Skeletal muscle satellite cell (primary cell): ENCODE measurements around the gene SLC6A13.

Source experiments
- H3K27me3 ChIP-seq: 2 replicates; pipeline ENCODE4 v1.7.0; 2013; ENCODE audit warnings: low read length; ENCODE audit not compliant: control insufficient read depth, insufficient read depth
- H3K36me3 ChIP-seq: 2 replicates; pipeline ENCODE4 v1.7.0; 2013; ENCODE audit warnings: mild to moderate bottlenecking, control low read depth, low read length; ENCODE audit not compliant: insufficient read depth
- H3K4me1 ChIP-seq: 2 replicates; pipeline ENCODE4 v1.7.0; 2013; ENCODE audit warnings: low read length; ENCODE audit not compliant: control insufficient read depth, insufficient read depth
- H3K4me2 ChIP-seq: 2 replicates; pipeline ENCODE4 v1.7.0; 2013; ENCODE audit warnings: mild to moderate bottlenecking, low read length
- H3K4me3 ChIP-seq: 2 replicates; pipeline ENCODE4 v1.7.0; 2013; ENCODE audit warnings: low read length
- H3K9ac ChIP-seq: 2 replicates; pipeline ENCODE4 v1.7.0; 2013; ENCODE audit warnings: mild to moderate bottlenecking, low read depth, low read length, moderate library complexity
- H3K9me3 ChIP-seq: replicated peaks from 2 replicates; pipeline ENCODE4 v1.7.0; 2013; ENCODE audit warnings: mild to moderate bottlenecking, control low read depth, low read length

Gene SLC6A13

DNA sequence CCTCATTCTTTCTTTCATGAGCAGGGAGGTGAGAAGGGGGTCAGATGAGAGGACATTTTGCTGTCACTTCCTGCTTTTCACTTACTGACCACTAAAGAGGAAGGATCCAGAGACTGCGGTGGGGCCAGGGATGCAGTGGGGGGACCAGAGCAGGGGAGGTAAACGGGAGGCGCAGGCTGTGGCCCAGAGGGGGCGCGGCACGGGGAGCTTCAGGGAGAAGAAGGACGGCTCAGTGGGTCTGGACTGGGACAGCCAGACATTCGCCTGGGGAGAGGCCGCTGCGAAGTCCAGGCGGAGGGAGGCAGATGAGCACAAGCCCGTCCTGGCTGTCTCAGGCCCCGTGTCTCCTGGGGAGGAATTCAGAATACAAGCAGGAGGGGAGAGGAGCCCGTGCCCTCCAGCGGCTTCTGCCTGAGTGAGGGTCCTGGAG, 89.9 kb downstream of the SLC6A13 start:
- no peaks in the 10 kb centered on the region for H3K9me3 ChIP-seq
- no peaks in the 10 kb centered on the region for H3K36me3 ChIP-seq

DNA sequence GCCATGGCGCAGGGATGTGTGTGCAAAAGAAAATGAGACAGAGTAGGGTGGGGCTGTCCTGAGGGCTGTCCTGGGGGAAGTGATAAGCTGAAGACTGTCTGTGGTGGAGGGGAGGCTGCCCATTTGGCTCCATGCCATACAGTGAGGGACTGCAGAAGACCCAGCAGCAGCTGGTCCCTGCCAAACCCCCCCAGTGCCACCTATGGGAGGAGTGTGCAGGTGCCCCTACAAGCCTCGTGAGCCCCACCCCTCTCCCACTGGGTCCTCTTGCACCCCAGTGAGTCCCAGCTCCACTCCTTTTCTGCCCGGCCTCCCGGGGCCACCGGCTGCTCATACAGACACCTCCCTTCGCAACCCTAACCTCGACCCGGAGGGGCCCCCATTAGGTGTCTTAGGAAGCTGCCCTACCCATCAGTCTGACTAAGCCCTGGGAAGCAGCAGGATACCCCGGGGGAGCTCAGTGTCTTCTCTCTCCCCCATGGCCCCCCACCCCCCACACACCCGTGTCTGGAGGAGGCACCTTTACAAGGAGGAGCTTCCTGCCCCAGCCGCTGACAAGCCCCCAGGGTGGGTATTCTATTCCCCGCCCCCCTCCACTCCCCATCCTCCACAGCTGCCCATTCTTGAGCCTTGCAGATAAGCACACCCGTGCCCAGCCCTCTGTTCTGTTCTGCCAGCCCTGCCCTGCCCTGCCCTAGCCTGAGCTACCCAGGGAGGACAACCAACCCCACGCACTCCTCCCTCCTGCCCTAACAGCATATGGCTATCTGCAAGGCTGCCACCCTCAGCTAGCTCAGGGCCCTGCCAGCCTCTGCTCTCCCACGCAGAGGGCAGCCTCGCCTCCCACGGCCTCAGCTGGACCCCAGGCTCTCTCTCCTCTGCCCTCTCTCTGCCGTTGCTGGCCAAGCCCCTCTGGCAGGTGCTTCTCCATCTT, 90.6 kb downstream of the SLC6A13 start:
- H3K9ac ChIP-seq = no peak overlapping the region
- no peak overlapping the region for H3K4me2 ChIP-seq
- H3K27me3 ChIP-seq = peaks cover 79% of the 10 kb centered on the region
- H3K4me1 ChIP-seq = peaks cover 6% of the 10 kb centered on the region
- no peaks in the 10 kb centered on the region for H3K9me3 ChIP-seq
- no peaks in the 10 kb centered on the region for H3K36me3 ChIP-seq
- H3K4me3 ChIP-seq = no peak overlapping the region

More for the DNA sequence above, 89.9 kb downstream of the SLC6A13 start:
- H3K4me2 ChIP-seq = no peak overlapping the region
- H3K4me1 ChIP-seq = peaks cover 10% of the 10 kb centered on the region
- H3K27me3 ChIP-seq = peaks cover 72% of the 10 kb centered on the region
- H3K4me3 ChIP-seq = no peak overlapping the region
- no peak overlapping the region for H3K9ac ChIP-seq

DNA sequence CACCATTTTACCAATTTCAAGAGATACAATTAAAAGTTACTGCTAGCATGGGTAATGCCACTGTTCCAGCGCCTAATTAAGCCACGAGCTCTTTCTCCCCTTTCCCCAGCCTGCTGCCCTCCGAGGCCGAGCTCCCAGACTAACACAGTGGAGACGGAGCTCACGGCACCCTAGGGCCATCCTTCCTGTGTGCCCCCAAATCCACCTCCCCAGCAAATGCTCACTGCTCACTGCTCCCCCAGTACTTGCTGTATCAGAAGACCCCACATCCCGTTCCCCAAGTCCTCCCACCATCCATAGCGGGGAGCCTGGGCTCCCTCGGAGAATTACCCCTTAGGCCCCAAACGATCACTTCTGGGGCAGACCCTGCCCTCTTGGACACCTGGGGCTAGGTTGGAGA, 91.4 kb downstream of the SLC6A13 start:
- Histone ChIP-seq H3K9me3 (no peaks in the 10 kb centered on the region), H3K4me1 (no peaks in the 10 kb centered on the region), H3K4me2 (no peak overlapping the region), H3K36me3 (no peaks in the 10 kb centered on the region), H3K27me3 (peaks cover 84% of the 10 kb centered on the region), H3K9ac (no peak overlapping the region), H3K4me3 (no peak overlapping the region)
